CD4-positive, CD25-positive, alpha-beta regulatory T cell (primary cell): Measurements from ENCODE around the gene MCC. TPM values are rescaled to one million over a fixed set of nuclear protein-coding genes. Genes with fewer than 3 reads are reported as not detected.

Experiments used
- ATAC-seq, 2 donors: fragments of 150-1000 bp; cut with Tn5 transposase; one replicate each; pipeline ENCODE4 v1.10.0; 2021; ENCODE audit warnings: low read depth in 2 of 2, moderate number of reproducible peaks in 2 of 2, moderate library complexity in 1 of 2
- DNase-seq, 3 donors: peaks; one replicate each; pipeline versions ENCODE4 v3.0.0 to v3.0.0-alpha.2; 2012 to 2022; ENCODE audit warnings: mixed read lengths in 1 of 3
- H3K27ac ChIP-seq: one replicate; pipeline ENCODE4 v1.7.0; 2013; ENCODE audit warnings: mild to moderate bottlenecking, low read length; ENCODE audit not compliant: insufficient read depth, poor library complexity, severe bottlenecking
- H3K27me3 ChIP-seq: one replicate; pipeline ENCODE4 v1.7.0; 2013; ENCODE audit warnings: low read length; ENCODE audit not compliant: control insufficient read depth, insufficient read depth
- H3K36me3 ChIP-seq: one replicate; pipeline ENCODE4 v1.7.0; 2013; ENCODE audit warnings: mild to moderate bottlenecking, low read length, moderate library complexity; ENCODE audit not compliant: control insufficient read depth, insufficient read depth
- H3K4me1 ChIP-seq: 2 replicates; pipeline ENCODE4 v1.7.0; 2013; ENCODE audit warnings: mild to moderate bottlenecking, low read length; ENCODE audit not compliant: insufficient read depth, control insufficient read depth, poor library complexity, severe bottlenecking
- H3K4me3 ChIP-seq: one replicate; pipeline ENCODE4 v1.7.0; 2013; ENCODE audit warnings: low read depth, mild to moderate bottlenecking, low read length, moderate library complexity
- H3K9me3 ChIP-seq, 2 experiments: 1 replicate in 1 of 2; 2 replicates in 1 of 2; pipeline ENCODE4 v1.7.0; 2013; ENCODE audit warnings: low read length in 2 of 2, mild to moderate bottlenecking in 1 of 2, moderate library complexity in 1 of 2; ENCODE audit not compliant: control insufficient read depth in 2 of 2
- H3K27ac Mint-ChIP-seq, 3 donors: one replicate each; pipeline ENCODE4 v1.8.0; 2020 to 2022; ENCODE audit warnings: mild to moderate bottlenecking in 3 of 3, mixed read lengths in 3 of 3, moderate library complexity in 2 of 3
- H3K27me3 Mint-ChIP-seq: one replicate; pipeline ENCODE4 v1.8.0; 2022; ENCODE audit warnings: mild to moderate bottlenecking, mixed read lengths
- H3K36me3 Mint-ChIP-seq: one replicate; pipeline ENCODE4 v1.8.0; 2020; ENCODE audit warnings: mixed read lengths
- H3K4me1 Mint-ChIP-seq, 4 donors: one replicate each; pipeline ENCODE4 v1.8.0; 2020 to 2022; ENCODE audit warnings: mixed read lengths in 4 of 4, mild to moderate bottlenecking in 1 of 4
- H3K4me3 Mint-ChIP-seq, 4 donors: one replicate each; pipeline ENCODE4 v1.8.0; 2020 to 2022; ENCODE audit warnings: mild to moderate bottlenecking in 4 of 4, mixed read lengths in 4 of 4, moderate library complexity in 3 of 4
- H3K9me3 Mint-ChIP-seq, 7 donors: one replicate each; pipeline ENCODE4 v1.8.0; 2020 to 2022; ENCODE audit warnings: mixed read lengths in 7 of 7, mild to moderate bottlenecking in 3 of 7, moderate library complexity in 2 of 7
- polyA plus RNA-seq, 4 donors: library from polyadenylated mRNA; unstranded; fragments of 300-500 nt; fragmentation: Illumina TruSeq; gene quantifications; one replicate each; pipeline ENCODE4 v1.2.3, GENCODE V29; 2021
- total RNA-seq: library from RNA; stranded (reverse); gene quantifications from one replicate; pipeline ENCODE4 v1.2.3, GENCODE V29; 2022

Gene MCC
- total and polyA plus RNA-seq, 5 donors from 2014 or later = 0.47 to 11.1 (median 3.4) TPM

- DNase-seq (no peak), ATAC-seq (no peak)
- Histone ChIP-seq H3K4me1 (no peaks in the 10 kb centered on the region), H3K9me3 (no peaks in the 10 kb centered on the region), H3K27me3 (peaks cover 1% of the 10 kb centered on the region), H3K27ac (no peak overlapping the region), H3K36me3 (no peaks in the 10 kb centered on the region), H3K4me3 (no peak overlapping the region)
- Mint-ChIP-seq H3K36me3 (no peaks in the 10 kb centered on the region), H3K27ac (no peak overlapping the region), H3K27me3 (peaks cover 28% of the 10 kb centered on the region), H3K4me1 (peaks cover 0 to 2% (median 0%) of the 10 kb centered on the region in 4 donors), H3K9me3 (peaks cover 0 to 3% (median 0%) of the 10 kb centered on the region in 7 donors), H3K4me3 (no peak overlapping the region)
Observed at GRCh38 chr5:113243349-113243664, 244.9 kb downstream of the MCC start.

GRCh38 chr5:113242481-113243348, 245.5 kb downstream of the MCC start:
- Histone ChIP-seq H3K9me3 (no peaks in the 10 kb centered on the region), H3K4me3 (no peak overlapping the region), H3K27me3 (peaks cover 1% of the 10 kb centered on the region), H3K4me1 (no peaks in the 10 kb centered on the region), H3K27ac (no peak overlapping the region), H3K36me3 (no peaks in the 10 kb centered on the region)
- no peak for ATAC-seq
- no peak overlapping the region for H3K4me3 Mint-ChIP-seq
- peaks cover 0 to 2% (median 0%) of the 10 kb centered on the region in 7 donors for H3K9me3 Mint-ChIP-seq
- H3K4me1 Mint-ChIP-seq = peaks cover 0 to 4% (median 0%) of the 10 kb centered on the region in 4 donors
- H3K27me3 Mint-ChIP-seq = peaks cover 29% of the 10 kb centered on the region
- H3K27ac Mint-ChIP-seq = no peak overlapping the region
- H3K36me3 Mint-ChIP-seq = no peaks in the 10 kb centered on the region
- DNase-seq = no peak

DNA sequence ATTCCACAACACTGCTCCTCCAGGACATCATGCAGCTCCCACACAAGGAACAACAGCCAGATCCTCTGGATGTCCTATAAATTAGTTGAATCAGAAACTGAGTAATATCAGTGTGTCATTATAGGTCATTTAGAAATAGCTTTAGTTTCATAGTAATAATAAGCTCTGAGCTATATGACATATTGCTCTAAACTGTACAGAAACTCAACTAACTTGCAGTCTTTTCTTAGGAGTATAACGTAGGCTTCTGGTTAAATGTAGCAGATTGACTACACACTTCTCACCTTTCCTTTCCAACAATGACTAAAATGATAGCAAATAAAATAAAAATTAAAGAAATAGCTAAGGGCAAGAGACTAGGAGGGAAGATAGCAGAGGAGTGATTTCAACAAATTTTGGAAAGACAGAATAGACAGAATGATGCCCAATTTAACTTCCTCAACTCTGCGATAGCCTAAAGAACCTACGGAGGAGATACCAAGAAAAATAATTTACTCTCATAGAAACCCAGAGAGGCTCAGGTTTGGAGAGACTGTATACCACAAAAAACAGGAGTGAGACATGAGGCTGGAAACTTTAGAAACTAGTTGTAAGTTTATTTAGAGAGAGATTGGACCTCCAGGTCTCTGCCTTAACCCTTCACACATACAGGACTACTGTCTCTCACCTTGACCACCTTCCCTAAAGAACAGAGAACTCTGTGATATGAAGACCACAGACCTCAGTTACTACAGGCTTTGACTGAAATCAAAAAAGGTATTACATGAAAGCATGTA, 247.1 kb downstream of the MCC start:
- no peak overlapping the region for H3K4me3 Mint-ChIP-seq
- H3K9me3 Mint-ChIP-seq = peaks cover 0 to 2% (median 0%) of the 10 kb centered on the region in 7 donors
- peaks cover 34% of the 10 kb centered on the region for H3K27me3 Mint-ChIP-seq
- Histone ChIP-seq H3K4me3 (no peak overlapping the region), H3K27ac (no peak overlapping the region), H3K36me3 (no peaks in the 10 kb centered on the region), H3K9me3 (no peaks in the 10 kb centered on the region), H3K27me3 (peaks cover 1% of the 10 kb centered on the region), H3K4me1 (no peaks in the 10 kb centered on the region)
- no peak for ATAC-seq
- H3K4me1 Mint-ChIP-seq = peaks cover 0 to 3% (median 0%) of the 10 kb centered on the region in 4 donors
- DNase-seq = no peak
- no peak overlapping the region for H3K27ac Mint-ChIP-seq
- H3K36me3 Mint-ChIP-seq = no peaks in the 10 kb centered on the region

GRCh38 chr5:113240032-113240431, 248.2 kb downstream of the MCC start:
- Histone ChIP-seq H3K4me3 (no peak overlapping the region), H3K27me3 (peaks cover 1% of the 10 kb centered on the region), H3K27ac (no peak overlapping the region), H3K4me1 (no peaks in the 10 kb centered on the region), H3K9me3 (no peaks in the 10 kb centered on the region), H3K36me3 (no peaks in the 10 kb centered on the region)
- H3K27me3 Mint-ChIP-seq = peaks cover 27% of the 10 kb centered on the region
- no peaks in the 10 kb centered on the region for H3K9me3 Mint-ChIP-seq
- no peak overlapping the region for H3K27ac Mint-ChIP-seq
- DNase-seq (no peak), ATAC-seq (no peak)
- no peaks in the 10 kb centered on the region for H3K36me3 Mint-ChIP-seq
- H3K4me1 Mint-ChIP-seq = peaks cover 0 to 3% (median 0%) of the 10 kb centered on the region in 4 donors
- H3K4me3 Mint-ChIP-seq = no peak overlapping the region

- Histone ChIP-seq H3K9me3 (no peaks in the 10 kb centered on the region), H3K4me3 (no peak overlapping the region), H3K27me3 (peaks cover 5% of the 10 kb centered on the region), H3K4me1 (no peaks in the 10 kb centered on the region), H3K27ac (no peak overlapping the region), H3K36me3 (no peaks in the 10 kb centered on the region)
- Mint-ChIP-seq H3K4me3 (no peak overlapping the region), H3K27ac (no peak overlapping the region), H3K9me3 (peaks cover 0 to 2% (median 0%) of the 10 kb centered on the region in 7 donors), H3K27me3 (peaks cover 22% of the 10 kb centered on the region), H3K4me1 (peaks cover 0 to 3% (median 0%) of the 10 kb centered on the region in 4 donors), H3K36me3 (no peaks in the 10 kb centered on the region)
- no peak for DNase-seq
- no peak for ATAC-seq
Observed at GRCh38 chr5:113237893-113238292, 250.4 kb downstream of the MCC start.

DNA sequence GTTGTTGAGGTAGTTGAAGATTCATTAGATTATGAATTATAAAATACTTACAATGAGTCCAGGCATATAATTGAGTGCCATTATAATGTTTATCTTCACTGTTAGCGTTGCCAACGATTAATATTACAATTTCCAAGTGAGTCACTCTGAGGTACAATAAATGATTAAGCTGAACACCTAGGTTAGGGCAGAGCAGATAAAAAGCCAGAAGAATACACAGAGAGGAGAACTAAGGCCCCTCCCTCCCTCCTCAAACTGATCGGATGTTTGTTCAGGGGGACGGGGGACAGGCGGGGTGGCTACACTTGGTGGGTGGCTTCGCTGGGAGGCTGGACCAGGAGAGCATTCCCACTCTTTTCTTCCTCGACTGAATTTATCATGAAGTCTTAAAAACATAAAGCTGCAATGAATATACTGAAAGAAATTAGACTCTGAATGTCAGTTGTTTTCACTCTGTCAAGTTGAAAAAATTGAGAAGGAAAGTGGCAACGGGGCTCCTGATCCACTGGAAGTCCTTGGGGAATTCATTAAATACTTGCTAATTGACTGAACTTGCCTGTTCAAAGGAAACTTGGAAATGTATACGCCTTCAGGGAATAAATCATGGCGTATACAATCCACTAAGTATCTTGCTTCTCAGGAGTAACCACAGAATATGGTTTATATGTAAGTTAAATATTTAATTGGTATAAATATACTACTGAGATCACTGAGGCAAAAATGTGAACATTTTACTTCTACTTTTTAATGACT, 251.5 kb downstream of the MCC start:
- H3K27me3 Mint-ChIP-seq = peaks cover 22% of the 10 kb centered on the region
- no peaks in the 10 kb centered on the region for H3K36me3 ChIP-seq
- no peak overlapping the region for H3K4me3 Mint-ChIP-seq
- H3K4me1 ChIP-seq = no peaks in the 10 kb centered on the region
- H3K4me1 Mint-ChIP-seq = peaks cover 0 to 3% (median 0%) of the 10 kb centered on the region in 4 donors
- H3K36me3 Mint-ChIP-seq = no peaks in the 10 kb centered on the region
- H3K27ac ChIP-seq = no peak overlapping the region
- ATAC-seq (no peak), DNase-seq (no peak)
- no peak overlapping the region for H3K4me3 ChIP-seq
- H3K27ac Mint-ChIP-seq = no peak overlapping the region
- H3K27me3 ChIP-seq = peaks cover 5% of the 10 kb centered on the region
- no peaks in the 10 kb centered on the region for H3K9me3 ChIP-seq
- peaks cover 0 to 2% (median 0%) of the 10 kb centered on the region in 7 donors for H3K9me3 Mint-ChIP-seq

DNA sequence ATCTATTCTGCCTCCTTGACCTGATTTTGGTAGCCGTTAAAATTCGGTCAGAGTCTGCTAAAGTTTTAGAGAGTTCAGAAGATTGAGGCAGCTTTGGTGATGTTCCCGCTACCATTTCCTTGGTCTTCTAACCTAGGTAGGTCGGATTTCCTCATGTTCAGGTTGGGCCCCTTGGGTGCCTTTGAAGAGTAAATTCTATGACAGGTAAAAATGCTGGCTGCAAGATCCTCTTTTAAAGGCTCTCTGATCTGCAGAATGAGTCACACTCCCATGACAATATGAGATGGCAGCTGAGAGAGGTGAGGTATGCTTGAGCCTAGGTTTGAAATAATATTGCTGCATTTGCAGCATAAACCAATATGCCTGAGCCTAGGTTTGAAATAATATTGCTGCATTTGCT, 252.4 kb downstream of the MCC start:
- Histone ChIP-seq H3K27me3 (peaks cover 5% of the 10 kb centered on the region), H3K27ac (no peak overlapping the region), H3K36me3 (no peaks in the 10 kb centered on the region), H3K4me3 (no peak overlapping the region), H3K9me3 (no peaks in the 10 kb centered on the region), H3K4me1 (no peaks in the 10 kb centered on the region)
- Mint-ChIP-seq H3K27ac (no peak overlapping the region), H3K4me3 (no peak overlapping the region), H3K4me1 (peaks cover 0 to 3% (median 0%) of the 10 kb centered on the region in 4 donors), H3K36me3 (no peaks in the 10 kb centered on the region), H3K9me3 (peaks cover 0 to 2% (median 0%) of the 10 kb centered on the region in 7 donors), H3K27me3 (peaks cover 18% of the 10 kb centered on the region)
- DNase-seq = no peak
- ATAC-seq = no peak
